ENCODE data around the gene BSN.

DNA sequence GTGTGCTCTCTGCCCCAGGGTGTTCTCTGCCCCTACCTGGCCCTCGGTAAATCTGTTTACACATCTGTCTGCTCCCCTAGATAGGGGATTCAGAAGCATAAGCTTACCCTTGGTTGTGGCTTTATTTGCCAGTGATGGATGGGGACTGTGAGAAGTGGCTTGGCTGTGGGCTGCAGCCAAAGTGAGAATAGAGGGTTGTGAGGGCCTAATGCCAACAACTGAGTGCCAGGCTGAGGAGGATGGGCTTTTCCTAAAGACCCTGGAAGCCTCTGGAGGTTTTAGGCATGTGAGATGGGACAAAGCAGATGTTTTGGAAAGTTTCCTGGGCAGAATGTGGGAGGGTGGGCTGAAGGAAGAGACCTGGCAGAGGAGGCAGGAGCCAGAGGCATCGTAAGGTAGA is 104.4 kb downstream of the BSN start:
- no peak for TF ChIP-seq EZH2 (IDR thresholded peaks at IDR 0.05; ENCODE audit: low read length, missing control alignments)
- TF ChIP-seq, protein P1, sequence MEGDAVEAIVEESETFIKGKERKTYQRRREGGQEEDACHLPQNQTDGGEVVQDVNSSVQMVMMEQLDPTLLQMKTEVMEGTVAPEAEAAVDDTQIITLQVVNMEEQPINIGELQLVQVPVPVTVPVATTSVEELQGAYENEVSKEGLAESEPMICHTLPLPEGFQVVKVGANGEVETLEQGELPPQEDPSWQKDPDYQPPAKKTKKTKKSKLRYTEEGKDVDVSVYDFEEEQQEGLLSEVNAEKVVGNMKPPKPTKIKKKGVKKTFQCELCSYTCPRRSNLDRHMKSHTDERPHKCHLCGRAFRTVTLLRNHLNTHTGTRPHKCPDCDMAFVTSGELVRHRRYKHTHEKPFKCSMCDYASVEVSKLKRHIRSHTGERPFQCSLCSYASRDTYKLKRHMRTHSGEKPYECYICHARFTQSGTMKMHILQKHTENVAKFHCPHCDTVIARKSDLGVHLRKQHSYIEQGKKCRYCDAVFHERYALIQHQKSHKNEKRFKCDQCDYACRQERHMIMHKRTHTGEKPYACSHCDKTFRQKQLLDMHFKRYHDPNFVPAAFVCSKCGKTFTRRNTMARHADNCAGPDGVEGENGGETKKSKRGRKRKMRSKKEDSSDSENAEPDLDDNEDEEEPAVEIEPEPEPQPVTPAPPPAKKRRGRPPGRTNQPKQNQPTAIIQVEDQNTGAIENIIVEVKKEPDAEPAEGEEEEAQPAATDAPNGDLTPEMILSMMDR (conservative IDR thresholded peaks at IDR 0.05 in 1 of 2, IDR thresholded peaks at IDR 0.05 in 1 of 2; ENCODE audit: low read depth in 1 of 2, low read length in 2 of 2) = no peak

All from fibroblast of lung (primary cell).